ENCODE data around the gene NEBL. TPM values are rescaled to one million over a fixed set of nuclear protein-coding genes. Genes with fewer than 3 reads are reported as not detected.

Gene NEBL
- total and polyA plus RNA-seq, 2 of the 4 experiments (the other 2 are of a cell fraction), result under 0.01 TPM

DNA sequence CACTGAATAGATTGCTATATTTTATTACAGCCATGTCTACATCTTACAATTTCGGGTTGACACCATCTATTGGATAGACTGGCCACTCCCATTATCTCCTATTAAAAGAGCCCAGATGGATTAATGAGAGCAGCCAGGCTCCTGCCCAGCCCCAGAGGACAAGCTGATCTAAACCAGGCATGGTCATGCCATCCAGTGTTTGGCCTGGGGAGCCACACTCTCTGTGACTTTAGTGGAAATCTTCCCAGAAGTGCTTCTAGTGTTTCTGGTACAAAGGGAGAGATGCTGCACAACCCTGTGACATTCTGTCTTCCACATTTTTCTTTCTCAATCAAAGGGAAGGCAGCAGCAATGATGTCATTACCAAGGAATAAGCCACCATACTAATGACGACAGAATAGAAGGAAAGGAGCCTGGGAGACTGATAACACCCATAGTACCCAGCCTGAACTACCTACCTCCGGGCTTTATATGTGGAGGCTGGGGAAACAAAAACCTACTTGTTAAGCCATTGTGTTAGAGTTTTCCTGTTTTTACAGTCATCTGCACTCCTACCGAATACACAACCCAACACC is 5.0 kb downstream of the NEBL start:
- Histone ChIP-seq H3K36me3 (ENCODE audit: control insufficient read depth, insufficient read depth, low read length) (no peaks in the 10 kb centered on the region), H3K4me3 (ENCODE audit: insufficient read depth, low read depth, low read length) (no peak overlapping the region), H4K8ac (ENCODE audit: low read depth in 2 of 2, low read length in 2 of 2) (no peak overlapping the region), H2BK5ac (ENCODE audit: low read depth, low read length, poor library complexity, severe bottlenecking) (no peak overlapping the region), H3K79me1 (ENCODE audit: low read depth in 1 of 2, low read length in 2 of 2) (no peaks in the 10 kb centered on the region), H2BK20ac (ENCODE audit: low read depth, low read length) (no peak overlapping the region), H4K5ac (ENCODE audit: low read depth, low read length) (no peak overlapping the region), H3K56ac (ENCODE audit: extremely low read depth, insufficient read depth, low read length) (no peak overlapping the region), H2AK5ac (ENCODE audit: low read depth, low read length) (no peak overlapping the region), H3K4ac (ENCODE audit: low read depth, low read length) (no peak overlapping the region), H2AK9ac (replicated peaks; ENCODE audit: low read depth, low read length, poor library complexity) (no peak overlapping the region), H3K9me3 (ENCODE audit: control insufficient read depth, insufficient read depth, low read length) (no peaks in the 10 kb centered on the region), H3K18ac (ENCODE audit: low read depth, low read length) (no peak overlapping the region), H2BK15ac (ENCODE audit: low read depth, low read length) (no peak overlapping the region), H3K27me3 (ENCODE audit: control insufficient read depth, insufficient read depth, low read length) (no peaks in the 10 kb centered on the region), H4K20me1 (ENCODE audit: insufficient read depth, low read length) (no peaks in the 10 kb centered on the region), H3K9ac (ENCODE audit: low read depth, low read length) (no peak overlapping the region), H3K4me1 (ENCODE audit: control insufficient read depth, insufficient read depth, low read length) (no peaks in the 10 kb centered on the region), H2BK120ac (ENCODE audit: low read depth, low read length) (no peak overlapping the region), H3K23ac (ENCODE audit: low read depth, low read length) (no peak overlapping the region), H3K27ac (ENCODE audit: insufficient read depth, low read length) (no peak overlapping the region), H4K91ac (ENCODE audit: insufficient read depth, low read depth, low read length) (no peak overlapping the region), H3K4me2 (ENCODE audit: low read depth, low read length) (no peak overlapping the region), H2AFZ (replicated peaks; ENCODE audit: low read length, poor library complexity) (no peak overlapping the region), H3K14ac (replicated peaks; ENCODE audit: low read depth, low read length) (no peak overlapping the region), H3K9me1 (ENCODE audit: insufficient read depth, low read length) (no peaks in the 10 kb centered on the region)
- in situ Hi-C loops (cut with MboI; ENCODE audit: low sequenced_read_pairs) (no loop called here), intact Hi-C loops (cut with micrococcal nuclease) (no loop called here), dilution Hi-C loops (cut with HindIII; ENCODE audit: low sequenced_read_pairs, unreplicated experiment) (no loop called here)
- DNase-seq (no peak), ATAC-seq (ENCODE audit: low read depth) (no peak)
- ChIA-PET CTCF (no interaction called here), POLR2A (ENCODE audit: unreplicated experiment) (no interaction called here)
- 100% methylated on average over 1 of the region's 4 CpGs; no CpG with 5 or more reads in 1 of the 2 experiments for WGBS, 2 experiments (ENCODE audit: extremely low coverage in 2 of 2, insufficient read length in 1 of 2)
- BruUV-seq (replicated peaks), result no TSS peak
- TF ChIP-seq, protein P1, sequence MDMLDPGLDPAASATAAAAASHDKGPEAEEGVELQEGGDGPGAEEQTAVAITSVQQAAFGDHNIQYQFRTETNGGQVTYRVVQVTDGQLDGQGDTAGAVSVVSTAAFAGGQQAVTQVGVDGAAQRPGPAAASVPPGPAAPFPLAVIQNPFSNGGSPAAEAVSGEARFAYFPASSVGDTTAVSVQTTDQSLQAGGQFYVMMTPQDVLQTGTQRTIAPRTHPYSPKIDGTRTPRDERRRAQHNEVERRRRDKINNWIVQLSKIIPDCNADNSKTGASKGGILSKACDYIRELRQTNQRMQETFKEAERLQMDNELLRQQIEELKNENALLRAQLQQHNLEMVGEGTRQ (IDR thresholded peaks at IDR 0.05; ENCODE audit: low read depth, low read length), result no peak
- TF ChIP-seq, protein P2, sequence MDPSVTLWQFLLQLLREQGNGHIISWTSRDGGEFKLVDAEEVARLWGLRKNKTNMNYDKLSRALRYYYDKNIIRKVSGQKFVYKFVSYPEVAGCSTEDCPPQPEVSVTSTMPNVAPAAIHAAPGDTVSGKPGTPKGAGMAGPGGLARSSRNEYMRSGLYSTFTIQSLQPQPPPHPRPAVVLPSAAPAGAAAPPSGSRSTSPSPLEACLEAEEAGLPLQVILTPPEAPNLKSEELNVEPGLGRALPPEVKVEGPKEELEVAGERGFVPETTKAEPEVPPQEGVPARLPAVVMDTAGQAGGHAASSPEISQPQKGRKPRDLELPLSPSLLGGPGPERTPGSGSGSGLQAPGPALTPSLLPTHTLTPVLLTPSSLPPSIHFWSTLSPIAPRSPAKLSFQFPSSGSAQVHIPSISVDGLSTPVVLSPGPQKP (IDR thresholded peaks at IDR 0.05; ENCODE audit: borderline replicate concordance, low read depth, low read length), result no peak
- no peak for TF ChIP-seq POLR2A (IDR thresholded peaks at IDR 0.05; ENCODE audit: low read depth, low read length)
- no peak for TF ChIP-seq MXI1 (IDR thresholded peaks at IDR 0.05; ENCODE audit: borderline replicate concordance, low read depth, low read length)

Measured in IMR-90 (cell line).